SJCRH30 (cell line): Measurements from ENCODE around the gene SEMA3F. TPM values are rescaled to one million over a fixed set of nuclear protein-coding genes. Genes with fewer than 3 reads are reported as not detected.
A peak's percentile ranks its signal among the peaks of the same experiment; 100 is the strongest.
"Not testable (repeated sequence)": the region's sequence is repeated elsewhere in the genome, so short reads cannot be mapped to it uniquely, and the experiment has no call there.

ENCODE experiments used
- DNase-seq, 2 experiments: peaks; one replicate each; pipeline ENCODE4 v3.0.0-alpha.2; 2015 to 2020
- H3K27ac ChIP-seq: fragments of 250-450 bp; sonication (Bioruptor Pico); 2 replicates; pipeline ENCODE4 v1.5.1; 2020; ENCODE audit warnings: mild to moderate bottlenecking, moderate library complexity
- H3K27me3 ChIP-seq: fragments of 250-450 bp; sonication (Bioruptor Pico); 2 replicates; pipeline ENCODE4 v1.5.1; 2020; ENCODE audit warnings: mild to moderate bottlenecking, moderate library complexity
- H3K36me3 ChIP-seq: fragments of 250-450 bp; sonication (Bioruptor Pico); 2 replicates; pipeline ENCODE4 v1.5.1; 2020; ENCODE audit warnings: mild to moderate bottlenecking, moderate library complexity
- H3K4me1 ChIP-seq: fragments of 250-450 bp; sonication (Bioruptor Pico); 2 replicates; pipeline ENCODE4 v1.5.1; 2020; ENCODE audit warnings: mild to moderate bottlenecking, moderate library complexity
- H3K4me3 ChIP-seq: fragments of 250-450 bp; sonication (Bioruptor Pico); 2 replicates; pipeline ENCODE4 v1.5.1; 2020; ENCODE audit warnings: mild to moderate bottlenecking, moderate library complexity
- H3K9me3 ChIP-seq: fragments of 250-450 bp; sonication (Bioruptor Pico); replicated peaks from 2 replicates; pipeline ENCODE4 v1.5.1; 2020; ENCODE audit warnings: mild to moderate bottlenecking, moderate library complexity
- total RNA-seq: library from RNA; depleted of rRNA; stranded (reverse); fragments of >200 nt; shearing (Covaris generic); gene quantifications from 2 replicates; pipeline ENCODE4 v1.2.3, GENCODE V29; 2014

The SEMA3F gene
- total RNA-seq, 1 experiment from 2014 or later, result 9.3 TPM

DNA sequence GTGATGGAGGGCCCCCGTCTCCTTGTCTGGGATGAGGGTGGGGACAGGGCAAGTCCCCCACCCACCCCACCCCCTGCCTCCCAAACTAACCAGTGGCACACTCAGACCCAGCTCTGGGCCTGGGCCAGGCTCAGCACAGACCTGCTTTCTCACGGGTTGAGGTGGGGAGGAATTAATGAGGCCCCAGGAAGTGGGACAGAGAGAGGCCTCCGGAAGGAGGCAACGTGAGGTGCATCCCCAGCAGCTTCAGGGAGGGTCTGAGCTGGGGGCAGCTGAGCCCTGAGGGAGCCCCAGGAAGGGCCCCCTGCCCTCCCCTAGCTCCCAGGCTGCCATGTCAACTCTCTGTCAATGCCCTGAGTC is 65.9 kb downstream of the SEMA3F start:
- no peaks in the 10 kb centered on the region for H3K27me3 ChIP-seq
- H3K9me3 ChIP-seq, result no peaks in the 10 kb centered on the region
- no peak overlapping the region for H3K27ac ChIP-seq
- no peaks in the 10 kb centered on the region for H3K4me1 ChIP-seq
- H3K4me3 ChIP-seq, result no peak overlapping the region
- no peak for DNase-seq
- H3K36me3 ChIP-seq, result no peaks in the 10 kb centered on the region

- no peak for DNase-seq
- no peaks in the 10 kb centered on the region for H3K36me3 ChIP-seq
- no peak overlapping the region for H3K27ac ChIP-seq
- H3K27me3 ChIP-seq, result no peaks in the 10 kb centered on the region
- H3K4me3 ChIP-seq, result no peak overlapping the region
- H3K9me3 ChIP-seq, result no peaks in the 10 kb centered on the region
- no peaks in the 10 kb centered on the region for H3K4me1 ChIP-seq
These were observed 66.5 kb downstream of the SEMA3F start for GRCh38 chr3:50221411-50222168.

- no peak overlapping the region for H3K4me3 ChIP-seq
- H3K36me3 ChIP-seq, result no peaks in the 10 kb centered on the region
- no peak for DNase-seq
- no peaks in the 10 kb centered on the region for H3K27me3 ChIP-seq
- H3K4me1 ChIP-seq, result no peaks in the 10 kb centered on the region
- no peaks in the 10 kb centered on the region for H3K9me3 ChIP-seq
- no peak overlapping the region for H3K27ac ChIP-seq
These were observed 67.0 kb downstream of the SEMA3F start for GRCh38 chr3:50222169-50222528.

DNA sequence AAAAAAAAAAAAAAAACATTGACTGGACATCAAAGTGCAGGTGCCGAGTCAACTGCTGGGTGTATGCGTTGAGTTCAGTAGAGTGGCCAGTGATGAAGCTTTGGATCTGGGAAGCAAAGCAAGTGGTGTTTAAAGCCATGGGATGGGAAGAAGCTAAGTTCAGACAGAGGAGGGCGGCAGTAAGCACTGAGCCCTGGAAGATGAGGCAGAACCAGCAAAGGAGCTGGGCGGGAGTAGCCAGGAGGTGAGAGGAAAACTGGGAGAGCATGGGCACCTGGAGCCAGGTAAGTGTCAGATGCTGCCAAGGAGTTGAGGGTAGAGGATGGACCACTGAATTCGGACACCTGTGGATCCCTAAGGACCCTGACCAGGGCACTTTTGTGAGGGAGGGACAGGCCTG is 69.5 kb downstream of the SEMA3F start:
- H3K27ac ChIP-seq, result no peak overlapping the region
- H3K36me3 ChIP-seq, result no peaks in the 10 kb centered on the region
- H3K27me3 ChIP-seq, result no peaks in the 10 kb centered on the region
- H3K9me3 ChIP-seq, result no peaks in the 10 kb centered on the region
- H3K4me1 ChIP-seq, result peaks cover 3% of the 10 kb centered on the region; the same call in 1 of the 2 replicates
- no peak for DNase-seq
- H3K4me3 ChIP-seq, result no peak overlapping the region

DNA sequence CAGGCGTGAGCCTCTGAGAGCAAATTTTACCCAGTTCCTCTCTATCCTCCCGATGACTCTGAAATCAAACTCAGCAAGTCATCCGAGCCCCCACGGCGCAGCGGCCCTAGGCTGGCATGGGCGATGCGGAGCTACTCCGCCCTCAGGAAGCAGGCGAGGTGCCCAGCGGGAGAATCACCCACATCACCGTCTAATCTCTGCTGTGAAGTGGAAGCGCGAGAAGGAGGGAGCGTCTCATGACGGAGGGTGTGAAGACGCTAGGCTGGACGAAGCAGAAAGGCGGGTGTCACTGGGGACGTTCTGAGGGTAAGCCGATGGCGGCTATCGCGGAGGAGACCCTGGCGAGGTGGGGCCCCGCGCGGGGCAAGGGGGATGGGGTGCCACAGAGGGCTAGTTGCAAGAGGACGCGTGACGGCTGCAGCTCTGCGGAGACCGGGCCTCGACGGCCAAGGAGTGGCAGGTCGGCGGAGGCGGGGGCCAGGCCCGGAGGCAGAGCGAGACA is 71.8 kb downstream of the SEMA3F start:
- Histone ChIP-seq H3K4me1 (peaks cover 11% of the 10 kb centered on the region), H3K27ac (no peak overlapping the region), H3K27me3 (no peaks in the 10 kb centered on the region), H3K4me3 (peak overlapping the region; percentile 65), H3K36me3 (no peaks in the 10 kb centered on the region), H3K9me3 (no peaks in the 10 kb centered on the region)
- DNase-seq, result no peak

- Histone ChIP-seq H3K9me3 (no peaks in the 10 kb centered on the region), H3K27ac (peak overlapping the region; percentile 42; the same call in 1 of the 2 replicates), H3K27me3 (no peaks in the 10 kb centered on the region), H3K36me3 (no peaks in the 10 kb centered on the region), H3K4me3 (peak overlapping the region; percentile 65), H3K4me1 (peaks cover 11% of the 10 kb centered on the region)
- DNase-seq, result peak; percentile 89 to 92
These were observed 72.5 kb downstream of the SEMA3F start for GRCh38 chr3:50227390-50228183.

DNA sequence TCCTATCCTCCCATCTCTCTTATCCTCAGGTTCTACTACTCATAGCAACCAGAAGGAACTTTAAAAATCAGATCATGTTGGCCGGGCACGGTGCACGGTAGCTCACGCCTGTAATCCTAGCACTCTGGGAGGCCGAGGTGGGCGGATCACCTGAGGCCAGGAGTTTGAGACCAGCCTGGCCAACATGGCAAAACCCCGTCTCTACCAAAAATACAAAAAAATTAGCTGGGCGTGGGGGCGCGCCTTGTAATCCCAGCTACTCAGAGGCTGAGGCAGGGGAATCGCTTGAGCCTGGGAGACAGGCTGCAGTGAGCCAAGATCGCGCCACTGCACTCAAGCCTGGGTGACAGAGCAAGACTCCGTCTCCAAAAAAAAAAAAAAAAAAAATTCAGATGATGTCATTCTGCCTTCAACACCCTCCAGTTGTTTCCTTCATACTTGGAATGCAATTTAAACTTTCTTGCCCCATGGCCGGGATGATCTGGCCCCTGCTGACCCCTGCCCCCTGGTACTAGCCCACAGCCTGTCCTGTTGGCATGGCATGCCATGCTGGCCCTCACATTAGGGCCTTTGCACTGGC is 73.2 kb downstream of the SEMA3F start:
- H3K27ac ChIP-seq, H3K27me3 ChIP-seq, H3K36me3 ChIP-seq, H3K9me3 ChIP-seq, DNase-seq: not testable (repeated sequence)
- Histone ChIP-seq H3K4me1 (peaks cover 11% of the 10 kb centered on the region), H3K4me3 (peak overlapping the region; percentile 65)

- no peaks in the 10 kb centered on the region for H3K9me3 ChIP-seq
- no peaks in the 10 kb centered on the region for H3K36me3 ChIP-seq
- H3K27me3 ChIP-seq, result no peaks in the 10 kb centered on the region
- H3K27ac ChIP-seq, result no peak overlapping the region
- H3K4me3 ChIP-seq, result no peak overlapping the region
- DNase-seq, result no peak
- peaks cover 11% of the 10 kb centered on the region for H3K4me1 ChIP-seq
These were observed 74.4 kb downstream of the SEMA3F start for GRCh38 chr3:50229490-50229889.

GRCh38 chr3:50230104-50230793 is 75.1 kb downstream of the SEMA3F start:
- DNase-seq, result no peak
- H3K27me3 ChIP-seq, result no peaks in the 10 kb centered on the region
- H3K4me3 ChIP-seq, result no peak overlapping the region
- no peaks in the 10 kb centered on the region for H3K36me3 ChIP-seq
- H3K27ac ChIP-seq, result no peak overlapping the region
- H3K4me1 ChIP-seq, result peaks cover 11% of the 10 kb centered on the region
- no peaks in the 10 kb centered on the region for H3K9me3 ChIP-seq

DNA sequence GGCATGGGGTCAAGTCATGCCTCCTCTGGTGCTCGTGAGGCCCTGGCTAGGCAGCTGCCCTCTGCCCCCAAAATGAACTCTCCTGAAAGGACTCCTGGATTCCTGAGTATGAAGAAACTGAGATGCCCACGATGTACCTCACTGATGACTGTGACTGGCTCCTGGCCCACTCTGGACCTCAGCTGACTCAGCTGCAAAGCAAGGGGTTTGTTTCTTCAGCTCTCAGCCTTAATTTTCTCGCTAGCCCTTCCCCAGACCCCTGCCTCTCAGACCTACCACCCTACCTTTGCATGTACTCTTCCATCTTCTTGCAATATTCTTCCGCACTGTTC is 75.6 kb downstream of the SEMA3F start:
- H3K4me1 ChIP-seq, result peaks cover 11% of the 10 kb centered on the region
- H3K27me3 ChIP-seq, result no peaks in the 10 kb centered on the region
- no peaks in the 10 kb centered on the region for H3K36me3 ChIP-seq
- H3K27ac ChIP-seq, result no peak overlapping the region
- no peak for DNase-seq
- H3K9me3 ChIP-seq, result no peaks in the 10 kb centered on the region
- no peak overlapping the region for H3K4me3 ChIP-seq

GRCh38 chr3:50231581-50231980 is 76.5 kb downstream of the SEMA3F start:
- Histone ChIP-seq H3K27ac (no peak overlapping the region), H3K4me3 (no peak overlapping the region), H3K36me3 (no peaks in the 10 kb centered on the region), H3K4me1 (peaks cover 11% of the 10 kb centered on the region), H3K9me3 (no peaks in the 10 kb centered on the region), H3K27me3 (no peaks in the 10 kb centered on the region)
- no peak for DNase-seq

GRCh38 chr3:50232303-50232702 is 77.2 kb downstream of the SEMA3F start:
- no peak for DNase-seq
- Histone ChIP-seq H3K27me3 (no peaks in the 10 kb centered on the region), H3K4me3 (no peak overlapping the region)

DNA sequence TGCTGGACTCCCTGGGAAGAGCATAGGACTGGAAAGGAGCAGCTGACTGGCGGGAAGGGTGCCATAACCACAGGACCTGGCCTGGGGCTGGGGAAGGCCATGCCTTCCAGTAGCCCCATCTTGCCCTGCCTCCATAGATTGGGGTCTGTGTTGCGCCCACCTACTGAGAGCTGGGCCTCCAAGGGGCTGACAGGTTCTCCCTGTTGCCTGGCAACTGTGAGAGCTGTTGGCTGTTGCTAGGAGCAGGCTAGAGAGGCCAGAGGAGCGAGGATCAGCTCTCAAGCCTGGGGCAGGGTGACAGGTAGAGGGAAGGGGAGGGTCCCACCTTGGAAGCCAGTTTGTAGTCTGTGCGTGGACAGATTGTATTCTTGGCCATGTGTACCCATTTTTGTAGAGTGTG is 78.1 kb downstream of the SEMA3F start:
- peaks cover 13% of the 10 kb centered on the region for H3K4me1 ChIP-seq
- no peaks in the 10 kb centered on the region for H3K36me3 ChIP-seq
- peak in 1 of 2 experiments; percentile 26 for DNase-seq
- H3K27ac ChIP-seq, result no peak overlapping the region
- no peaks in the 10 kb centered on the region for H3K27me3 ChIP-seq
- H3K4me3 ChIP-seq, result no peak overlapping the region
- no peaks in the 10 kb centered on the region for H3K9me3 ChIP-seq

More at GRCh38 chr3:50232303-50232702, 77.2 kb downstream of the SEMA3F start:
- Histone ChIP-seq H3K36me3 (no peaks in the 10 kb centered on the region), H3K4me1 (peaks cover 13% of the 10 kb centered on the region), H3K27ac (no peak overlapping the region), H3K9me3 (no peaks in the 10 kb centered on the region)

- no peaks in the 10 kb centered on the region for H3K27me3 ChIP-seq
- H3K36me3 ChIP-seq, result no peaks in the 10 kb centered on the region
- peaks cover 4% of the 10 kb centered on the region; the same call in 1 of the 2 replicates for H3K4me1 ChIP-seq
- peak; percentile 98 for DNase-seq
- H3K27ac ChIP-seq, result no peak within 1 kb of the TSS; the same call in 1 of the 2 replicates
- peak within 1 kb of the TSS; percentile 63 for H3K4me3 ChIP-seq
- H3K9me3 ChIP-seq, result no peaks in the 10 kb centered on the region
These were observed 80.8 kb downstream of the SEMA3F start, which contains the start of gene GNAI2 for GRCh38 chr3:50235716-50236483. Gene GNAI2 (plus strand): TSS chr3:50236204. CDS start chr3:50236336, 132 bp downstream.
